A673 (cell line): ENCODE measurements around the gene RGS6.

Source experiments
- CTCF ChIP-seq: fragments of 300-800, 200-600 bp; sonication (generic); conservative IDR thresholded peaks from 2 replicates; pipeline ENCODE4 v1.5.1; 2017; ENCODE audit warnings: low read depth, mild to moderate bottlenecking, antibody characterized with exemption, low read length, moderate library complexity, mixed read lengths
- EZH2 ChIP-seq: fragments of 200-600 bp; sonication (generic); IDR thresholded peaks from 2 replicates; pipeline ENCODE4 v1.6.1; 2017; ENCODE audit warnings: borderline replicate concordance, low read depth, mild to moderate bottlenecking, mixed read lengths, antibody characterized with exemption, low read length; ENCODE audit not compliant: poor library complexity, severe bottlenecking

DNA sequence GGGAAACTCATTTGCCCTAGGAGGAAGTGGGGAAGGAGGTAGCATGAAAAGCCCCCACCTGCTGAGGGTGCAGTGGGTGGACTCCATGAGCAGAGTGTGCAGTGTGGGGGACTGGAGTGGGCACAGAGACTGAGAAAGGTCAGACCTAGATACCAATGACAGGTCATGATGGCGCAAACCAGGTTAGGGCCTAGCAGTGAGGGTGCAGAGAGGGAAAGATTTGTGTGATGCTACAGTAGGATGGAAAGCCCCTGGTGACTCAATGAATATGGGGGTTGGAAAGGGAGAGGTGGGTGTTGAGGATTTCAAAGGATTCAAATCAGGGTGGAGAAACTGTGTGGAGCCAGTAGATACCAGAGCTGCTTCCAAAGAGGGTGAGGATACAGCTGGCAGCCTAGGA lies 642.5 kb downstream of the RGS6 start:
- TF ChIP-seq EZH2 = no peak
- no peak for TF ChIP-seq CTCF
